ENCODE results near the gene RALB. TPM values are rescaled to one million over a fixed set of nuclear protein-coding genes. Genes with fewer than 3 reads are reported as not detected.

Gene RALB
- total RNA-seq, 1 donor from 2014 or later = 23.5 TPM

DNA sequence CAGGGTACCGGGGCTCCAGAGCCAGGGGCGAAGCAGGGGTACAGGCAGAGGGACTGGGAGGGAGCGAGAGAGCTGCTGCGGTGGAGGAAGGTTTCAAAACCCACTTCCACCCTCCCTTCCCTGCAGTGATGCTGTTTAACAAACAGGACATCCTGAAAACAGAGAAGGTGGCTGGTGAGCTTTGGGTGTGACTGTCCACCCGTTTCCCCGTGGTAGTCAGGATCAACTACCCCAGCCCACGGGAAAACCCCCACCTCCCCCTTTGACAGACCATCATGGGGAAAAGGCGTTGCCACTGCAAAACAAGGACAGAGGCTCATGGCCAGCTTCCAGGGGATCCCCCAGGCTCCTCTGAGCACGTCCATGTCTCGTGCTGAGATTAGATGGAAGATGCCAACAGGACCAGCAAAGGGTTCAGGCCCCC lies 42.4 kb upstream of the RALB start:
- Mint-ChIP-seq H3K4me3 (ENCODE audit: unreplicated experiment) (no peak overlapping the region), H3K27me3 (ENCODE audit: low read depth) (no peaks in the 10 kb centered on the region), H3K4me1 (ENCODE audit: low read depth) (no peaks in the 10 kb centered on the region), H3K27ac (ENCODE audit: unreplicated experiment) (no peak overlapping the region), H3K36me3 (ENCODE audit: low read depth) (no peaks in the 10 kb centered on the region), H3K9me3 (ENCODE audit: low read depth) (no peaks in the 10 kb centered on the region)
- DNase-seq (ENCODE audit: low spot score) = peak; percentile 37
- TF ChIP-seq, protein P1, sequence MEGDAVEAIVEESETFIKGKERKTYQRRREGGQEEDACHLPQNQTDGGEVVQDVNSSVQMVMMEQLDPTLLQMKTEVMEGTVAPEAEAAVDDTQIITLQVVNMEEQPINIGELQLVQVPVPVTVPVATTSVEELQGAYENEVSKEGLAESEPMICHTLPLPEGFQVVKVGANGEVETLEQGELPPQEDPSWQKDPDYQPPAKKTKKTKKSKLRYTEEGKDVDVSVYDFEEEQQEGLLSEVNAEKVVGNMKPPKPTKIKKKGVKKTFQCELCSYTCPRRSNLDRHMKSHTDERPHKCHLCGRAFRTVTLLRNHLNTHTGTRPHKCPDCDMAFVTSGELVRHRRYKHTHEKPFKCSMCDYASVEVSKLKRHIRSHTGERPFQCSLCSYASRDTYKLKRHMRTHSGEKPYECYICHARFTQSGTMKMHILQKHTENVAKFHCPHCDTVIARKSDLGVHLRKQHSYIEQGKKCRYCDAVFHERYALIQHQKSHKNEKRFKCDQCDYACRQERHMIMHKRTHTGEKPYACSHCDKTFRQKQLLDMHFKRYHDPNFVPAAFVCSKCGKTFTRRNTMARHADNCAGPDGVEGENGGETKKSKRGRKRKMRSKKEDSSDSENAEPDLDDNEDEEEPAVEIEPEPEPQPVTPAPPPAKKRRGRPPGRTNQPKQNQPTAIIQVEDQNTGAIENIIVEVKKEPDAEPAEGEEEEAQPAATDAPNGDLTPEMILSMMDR (IDR thresholded peaks at IDR 0.05) = no peak

DNA sequence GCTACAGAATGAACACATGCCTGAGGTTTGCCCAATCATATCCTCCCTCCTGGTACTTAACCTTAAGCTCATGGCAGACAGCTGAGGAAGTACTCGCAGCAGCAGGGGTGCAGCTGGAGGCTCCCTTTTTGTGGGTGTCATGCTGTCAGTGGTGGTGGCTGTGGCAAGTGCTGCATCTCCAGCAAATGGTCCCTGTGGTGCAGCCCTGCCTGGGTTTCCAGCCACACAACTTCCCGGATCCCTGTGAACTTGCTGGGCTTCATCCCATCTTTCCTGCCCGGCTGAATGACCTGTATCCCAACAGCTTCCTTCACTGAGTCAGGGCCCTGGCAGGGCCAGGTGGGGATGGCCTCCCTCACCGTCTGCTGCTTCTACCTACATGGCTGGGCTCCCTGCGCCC lies 34.5 kb upstream of the RALB start:
- peaks cover 12% of the 10 kb centered on the region for H3K9me3 Mint-ChIP-seq (ENCODE audit: low read depth)
- H3K4me3 Mint-ChIP-seq (ENCODE audit: unreplicated experiment) = no peak overlapping the region
- TF ChIP-seq, protein P1 (IDR thresholded peaks at IDR 0.05) = no peak
- peaks cover 22% of the 10 kb centered on the region for H3K4me1 Mint-ChIP-seq (ENCODE audit: low read depth)
- no peak overlapping the region for H3K27ac Mint-ChIP-seq (ENCODE audit: unreplicated experiment)
- peaks cover 13% of the 10 kb centered on the region for H3K36me3 Mint-ChIP-seq (ENCODE audit: low read depth)
- DNase-seq (ENCODE audit: low spot score) = no peak
- no peaks in the 10 kb centered on the region for H3K27me3 Mint-ChIP-seq (ENCODE audit: low read depth)

DNA sequence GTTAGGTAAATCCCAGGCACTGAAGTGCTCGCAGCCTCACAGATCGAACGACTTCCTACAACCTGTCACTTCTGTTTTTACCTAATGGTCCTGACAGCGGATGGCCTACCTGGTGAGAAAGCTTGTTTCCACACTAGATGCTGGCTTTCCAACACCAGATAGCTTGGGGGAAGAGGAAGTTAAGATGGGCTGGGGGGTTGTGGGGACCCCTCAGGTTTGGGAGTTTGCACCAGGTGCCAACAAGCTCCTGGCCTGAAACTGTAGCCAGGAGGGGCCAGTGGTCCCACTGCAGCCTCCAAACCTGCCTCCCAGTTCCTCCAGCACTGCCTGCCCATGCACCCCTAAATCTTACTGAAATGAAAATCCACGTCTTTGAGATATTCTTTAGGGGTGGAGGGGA lies 33.4 kb upstream of the RALB start:
- TF ChIP-seq, protein P1 (IDR thresholded peaks at IDR 0.05) = no peak
- Mint-ChIP-seq H3K4me1 (ENCODE audit: low read depth) (peaks cover 30% of the 10 kb centered on the region), H3K4me3 (ENCODE audit: unreplicated experiment) (no peak overlapping the region), H3K9me3 (ENCODE audit: low read depth) (peaks cover 12% of the 10 kb centered on the region), H3K36me3 (ENCODE audit: low read depth) (peaks cover 13% of the 10 kb centered on the region), H3K27ac (ENCODE audit: unreplicated experiment) (no peak overlapping the region), H3K27me3 (ENCODE audit: low read depth) (no peaks in the 10 kb centered on the region)
- no peak for DNase-seq (ENCODE audit: low spot score)

DNA sequence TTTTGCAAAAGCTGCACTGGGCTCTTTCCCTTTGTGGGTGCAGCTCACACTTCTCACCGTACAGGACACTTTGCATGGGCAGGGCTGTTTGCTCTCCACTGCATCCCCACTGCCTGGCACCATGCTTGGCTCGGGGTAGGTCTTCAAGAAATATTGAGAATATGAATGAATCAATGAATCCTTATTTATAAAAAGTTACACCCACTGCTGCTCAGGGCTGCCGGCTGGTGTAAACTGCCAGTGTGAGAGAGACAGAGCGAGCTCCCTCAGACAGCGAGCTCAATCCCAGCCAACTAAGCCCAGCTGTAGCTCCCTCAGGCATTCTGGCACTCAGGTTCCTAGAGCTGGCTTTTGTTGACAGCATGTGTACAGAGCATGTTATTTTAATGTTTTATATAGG lies 32.9 kb upstream of the RALB start:
- H3K4me1 Mint-ChIP-seq (ENCODE audit: low read depth) = peaks cover 30% of the 10 kb centered on the region
- H3K27ac Mint-ChIP-seq (ENCODE audit: unreplicated experiment) = no peak overlapping the region
- no peak overlapping the region for H3K4me3 Mint-ChIP-seq (ENCODE audit: unreplicated experiment)
- no peak for DNase-seq (ENCODE audit: low spot score)
- no peaks in the 10 kb centered on the region for H3K27me3 Mint-ChIP-seq (ENCODE audit: low read depth)
- TF ChIP-seq, protein P1 (IDR thresholded peaks at IDR 0.05) = no peak
- peaks cover 12% of the 10 kb centered on the region for H3K9me3 Mint-ChIP-seq (ENCODE audit: low read depth)
- peaks cover 13% of the 10 kb centered on the region for H3K36me3 Mint-ChIP-seq (ENCODE audit: low read depth)

DNA sequence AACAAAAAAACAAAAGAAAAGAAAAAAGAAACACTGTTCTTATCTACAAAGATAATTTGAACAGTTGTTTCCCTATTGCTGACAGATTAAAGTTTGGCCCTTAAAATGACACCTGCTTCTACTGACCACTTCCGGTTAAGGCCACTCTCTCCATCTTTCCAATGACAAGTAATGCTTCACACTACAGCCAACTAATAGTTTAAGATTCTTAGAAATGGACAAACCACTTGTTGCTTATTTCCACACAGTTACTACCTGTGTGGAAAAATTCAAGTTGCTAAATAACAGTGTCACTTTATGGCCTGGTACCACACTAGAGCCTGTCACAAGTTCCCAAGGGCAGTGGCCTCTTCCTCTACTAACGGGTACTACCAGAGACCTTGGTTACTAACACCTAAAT lies 31.9 kb upstream of the RALB start:
- Mint-ChIP-seq H3K36me3 (ENCODE audit: low read depth) (peaks cover 13% of the 10 kb centered on the region), H3K27ac (ENCODE audit: unreplicated experiment) (no peak overlapping the region), H3K4me1 (ENCODE audit: low read depth) (peaks cover 30% of the 10 kb centered on the region), H3K4me3 (ENCODE audit: unreplicated experiment) (no peak overlapping the region), H3K27me3 (ENCODE audit: low read depth) (no peaks in the 10 kb centered on the region), H3K9me3 (ENCODE audit: low read depth) (peaks cover 12% of the 10 kb centered on the region)
- no peak for DNase-seq (ENCODE audit: low spot score)
- TF ChIP-seq, protein P1 (IDR thresholded peaks at IDR 0.05) = no peak
